HG02973 (cell line): ENCODE results near the gene TPP1.

ENCODE experiments used
- ATAC-seq: cut with Tn5 transposase; IDR thresholded peaks from one replicate; pipeline ENCODE4 v1.9.1; 2021; ENCODE audit warnings: moderate library complexity; ENCODE audit not compliant: unreplicated experiment

Gene TPP1

DNA sequence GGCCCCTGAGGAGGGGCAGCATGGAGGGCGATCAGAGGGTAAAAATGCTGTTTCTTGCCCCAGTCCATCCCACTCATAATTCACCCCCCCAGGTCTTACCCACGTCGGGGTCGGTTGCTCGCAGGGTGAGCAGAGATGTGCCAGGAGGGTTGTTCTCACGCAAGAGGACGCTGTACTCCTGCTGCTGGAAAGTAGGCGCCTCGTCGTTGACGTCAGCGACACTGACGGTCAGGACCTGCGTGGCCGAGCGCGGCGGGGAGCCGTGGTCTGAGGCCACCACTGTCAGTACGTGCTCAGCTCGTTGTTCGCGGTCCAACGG is 10.3 kb upstream of the TPP1 start:
- ATAC-seq: no peak

DNA sequence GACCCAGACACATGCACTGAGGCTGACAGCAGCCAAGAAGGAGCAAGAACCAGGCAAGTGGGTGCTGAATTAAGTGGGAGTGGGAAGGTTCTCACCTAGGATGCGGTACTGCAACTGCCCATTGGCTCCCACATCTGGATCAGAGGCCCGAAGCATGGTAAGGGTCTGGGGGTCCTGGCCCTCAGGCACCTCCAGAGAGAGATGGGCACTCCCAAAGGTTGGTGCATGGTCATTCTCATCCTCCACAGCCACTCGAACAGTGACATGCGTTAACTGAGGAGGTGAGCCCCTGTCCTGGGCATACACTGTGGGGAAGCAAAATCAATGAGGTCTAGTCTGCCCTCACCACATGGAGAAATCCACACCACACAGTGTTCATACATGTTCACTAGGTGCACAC is 9.3 kb upstream of the TPP1 start:
- no peak for ATAC-seq

DNA sequence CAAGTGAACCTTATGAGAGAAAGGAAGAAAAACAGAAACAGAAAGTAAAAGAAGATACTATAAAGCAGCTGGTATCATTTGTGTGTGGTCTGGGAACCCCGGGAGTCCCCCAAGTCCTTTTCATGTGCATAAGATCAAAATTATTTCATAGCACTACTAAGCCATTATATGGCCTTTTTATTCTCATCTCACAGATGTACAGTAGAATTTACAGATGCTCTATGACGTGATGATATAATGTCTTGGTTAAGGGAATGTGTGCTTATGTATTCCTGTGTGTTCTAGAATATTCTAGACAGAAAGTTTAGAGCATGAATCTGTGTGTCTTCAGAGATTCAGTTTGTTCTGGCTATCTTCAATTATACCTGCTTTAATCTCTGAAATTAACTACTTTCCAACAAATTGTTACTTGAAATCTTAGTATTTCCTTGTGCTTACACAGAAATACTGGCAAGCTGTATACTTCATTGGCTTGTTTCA is 8.6 kb upstream of the TPP1 start:
- ATAC-seq: no peak

DNA sequence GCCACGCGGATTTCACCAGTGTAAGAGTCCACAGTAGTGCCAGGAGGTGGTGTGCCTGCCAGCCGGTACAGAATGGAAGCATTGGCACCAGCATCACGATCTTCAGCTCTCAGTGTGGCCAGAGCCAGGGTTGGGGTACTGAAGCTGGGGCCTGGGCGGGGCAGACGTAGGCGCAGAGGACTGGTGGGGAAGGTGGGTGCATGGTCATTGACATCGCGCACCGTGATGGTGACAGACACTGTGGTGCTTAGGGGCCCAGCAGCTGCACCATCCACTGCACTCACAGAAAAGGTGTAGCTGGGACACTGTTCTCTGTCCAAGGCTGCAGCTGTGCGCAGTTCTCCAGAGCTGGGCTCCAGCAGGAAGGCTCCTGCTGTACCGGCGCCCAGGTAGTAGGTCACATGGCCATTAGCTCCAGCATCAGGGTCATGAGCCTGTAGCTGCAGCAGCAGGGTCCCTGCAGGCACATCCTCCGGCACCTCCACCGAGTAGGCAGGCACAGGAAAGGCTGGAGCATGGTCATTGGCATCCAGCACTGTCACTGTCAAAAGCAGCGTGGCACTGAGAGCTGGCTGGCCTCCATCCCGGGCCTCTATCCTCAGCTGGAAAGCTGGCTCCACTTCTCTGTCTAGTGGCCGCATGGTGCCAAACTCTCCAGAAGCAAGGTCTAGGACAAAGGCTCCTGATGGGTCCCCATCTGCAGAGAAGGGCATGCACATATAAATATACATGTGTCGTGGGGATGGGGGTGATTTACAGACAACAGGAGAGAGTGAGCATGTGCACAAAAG is 7.9 kb upstream of the TPP1 start:
- no peak for ATAC-seq

DNA sequence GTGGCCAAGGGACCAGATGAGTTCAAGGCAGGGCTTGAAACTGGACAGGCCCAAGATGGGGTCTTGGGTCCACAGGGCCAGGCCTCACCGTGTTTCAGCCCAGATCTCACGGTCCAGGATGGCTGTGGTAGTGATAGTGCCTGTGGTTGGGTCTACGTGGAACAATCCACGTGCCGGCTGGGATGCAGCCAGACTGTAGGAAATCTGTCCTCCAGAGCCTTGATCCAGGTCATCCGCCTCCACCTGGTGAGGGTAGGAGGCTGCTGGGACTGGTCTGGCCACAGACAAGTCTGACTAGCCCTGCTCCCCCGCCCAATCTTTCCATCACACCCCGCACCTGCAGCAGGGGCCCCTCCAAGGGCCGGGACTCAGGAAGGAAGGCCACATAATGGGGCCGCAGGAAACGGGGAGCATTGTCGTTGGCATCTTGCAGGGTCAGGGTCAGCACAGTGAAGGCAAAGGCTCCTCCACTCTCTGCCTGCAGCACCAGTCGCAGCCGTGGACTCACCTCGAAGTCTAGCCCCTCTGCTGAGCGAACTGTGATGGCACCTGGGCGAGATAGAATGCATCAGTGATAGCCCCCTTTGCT is 6.7 kb upstream of the TPP1 start:
- ATAC-seq: no peak

DNA sequence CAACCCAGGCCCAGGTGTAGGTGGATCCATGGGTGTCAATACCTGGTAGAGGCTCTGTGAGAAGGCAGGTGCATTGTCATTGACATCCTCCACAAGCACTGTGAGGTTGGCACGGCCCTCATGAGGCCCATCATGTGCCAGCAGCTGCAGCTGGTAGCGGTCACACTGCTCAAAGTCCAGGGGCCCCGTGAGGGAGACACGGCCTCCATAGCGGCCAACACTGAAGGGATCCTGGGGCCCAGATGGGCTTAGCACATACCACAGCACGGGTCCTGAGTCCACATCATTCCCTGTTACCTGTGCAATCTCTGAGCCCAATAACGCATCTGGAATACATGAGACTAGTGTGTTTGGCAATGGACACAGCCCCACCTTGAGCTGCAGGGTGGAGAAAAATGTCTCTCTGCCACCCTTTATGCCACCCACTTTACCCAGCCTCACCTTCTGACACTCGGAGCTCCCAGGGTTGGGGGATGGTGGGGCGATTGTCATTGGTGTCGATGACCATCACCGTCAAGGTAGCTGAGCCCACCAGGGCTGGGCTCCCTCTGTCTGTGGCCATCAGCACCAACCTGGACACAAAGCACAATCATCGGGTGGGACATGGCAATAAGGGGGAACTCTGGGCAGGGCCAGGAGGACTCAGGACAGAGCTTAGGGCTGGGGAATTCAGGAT is 6.1 kb upstream of the TPP1 start:
- ATAC-seq: no peak

DNA sequence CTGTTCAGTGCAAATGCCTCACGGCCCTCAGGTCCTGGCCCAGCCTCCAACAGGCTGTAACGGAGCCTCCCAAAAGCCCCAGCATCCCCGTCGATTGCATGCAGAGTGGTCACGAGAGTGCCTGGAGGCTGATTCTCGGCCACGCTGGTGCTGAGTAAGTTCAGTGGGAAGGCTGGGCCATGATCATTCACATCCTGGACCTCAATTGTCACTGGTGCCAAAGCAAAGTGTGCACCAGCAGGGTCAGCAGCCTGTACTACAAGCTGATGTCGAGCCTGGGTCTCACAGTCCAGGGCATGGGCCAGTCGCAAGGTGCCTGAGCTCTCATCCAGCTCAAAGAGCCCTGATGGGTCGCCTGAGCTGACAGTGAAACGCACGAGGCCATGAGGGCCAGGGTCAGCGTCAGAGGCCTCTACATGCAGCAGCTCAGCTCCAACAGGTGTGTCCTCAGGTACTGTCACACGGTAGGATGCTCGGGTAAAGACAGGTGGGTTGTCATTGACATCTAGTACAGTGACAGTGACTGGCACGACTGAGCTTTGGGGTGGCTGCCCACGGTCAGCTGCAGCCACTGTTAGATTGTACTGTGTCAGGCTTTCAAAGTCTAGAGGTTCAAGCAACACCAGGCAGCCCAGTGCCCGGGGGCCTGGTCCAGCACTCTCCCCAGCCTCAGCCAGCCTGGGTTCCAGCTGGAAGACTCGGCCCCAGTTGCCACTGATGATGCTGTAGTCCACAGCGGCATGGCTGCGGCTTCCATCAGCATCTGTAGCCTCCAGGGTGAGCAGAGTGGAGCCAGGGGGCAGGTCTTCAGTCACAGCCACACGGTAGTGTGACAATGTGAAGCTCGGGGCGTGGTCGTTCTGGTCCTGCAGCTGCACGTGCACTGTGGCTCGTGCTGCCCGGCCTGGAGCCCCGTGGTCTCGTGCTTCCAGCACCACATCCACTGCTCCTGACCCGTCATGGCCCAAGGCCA is 4.5 kb upstream of the TPP1 start:
- ATAC-seq: no peak

DNA sequence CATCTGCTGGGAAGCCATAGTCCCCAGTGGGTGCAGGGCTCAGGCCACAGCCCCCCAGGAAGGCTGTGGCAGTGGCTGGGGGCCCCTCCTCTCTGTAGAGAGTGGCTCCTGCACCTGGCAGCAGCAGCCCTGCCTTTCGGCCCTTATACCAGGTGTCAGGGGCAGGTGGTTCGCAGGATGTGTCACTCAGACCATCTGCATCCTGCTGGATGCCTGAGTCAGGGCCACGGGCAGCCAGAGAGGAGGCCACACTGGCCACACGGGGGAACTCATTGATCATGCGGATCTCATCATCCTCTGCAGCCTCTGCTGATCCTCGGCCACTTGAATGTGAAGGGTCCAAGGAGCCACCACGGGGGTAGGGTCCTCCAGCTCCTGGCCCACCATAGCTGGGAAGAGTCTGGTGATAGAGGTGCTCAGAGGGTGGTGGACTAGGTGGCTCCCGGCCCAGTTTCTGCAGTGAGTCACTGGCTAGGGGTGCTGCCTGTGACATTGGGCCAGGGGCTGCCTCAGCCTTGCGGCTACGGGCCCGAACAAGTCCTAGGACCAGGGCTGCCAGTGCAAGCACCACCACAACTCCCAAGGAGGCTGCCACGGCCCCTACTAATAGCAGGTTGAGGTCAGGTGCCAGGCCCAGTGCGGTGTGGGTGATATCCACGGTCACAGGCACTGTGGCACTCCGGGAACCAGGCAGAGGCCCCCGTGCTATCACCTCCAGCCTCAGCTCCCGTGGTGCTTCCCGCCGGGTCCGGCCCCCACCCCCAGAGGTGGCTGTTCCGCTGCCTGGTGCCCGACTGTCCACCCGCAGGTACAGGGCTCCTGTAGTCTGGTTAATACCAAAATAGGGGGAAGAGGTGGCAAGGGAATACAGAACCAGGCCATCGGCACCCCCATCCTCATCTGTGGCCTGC is 3.3 kb upstream of the TPP1 start:
- ATAC-seq: no peak

DNA sequence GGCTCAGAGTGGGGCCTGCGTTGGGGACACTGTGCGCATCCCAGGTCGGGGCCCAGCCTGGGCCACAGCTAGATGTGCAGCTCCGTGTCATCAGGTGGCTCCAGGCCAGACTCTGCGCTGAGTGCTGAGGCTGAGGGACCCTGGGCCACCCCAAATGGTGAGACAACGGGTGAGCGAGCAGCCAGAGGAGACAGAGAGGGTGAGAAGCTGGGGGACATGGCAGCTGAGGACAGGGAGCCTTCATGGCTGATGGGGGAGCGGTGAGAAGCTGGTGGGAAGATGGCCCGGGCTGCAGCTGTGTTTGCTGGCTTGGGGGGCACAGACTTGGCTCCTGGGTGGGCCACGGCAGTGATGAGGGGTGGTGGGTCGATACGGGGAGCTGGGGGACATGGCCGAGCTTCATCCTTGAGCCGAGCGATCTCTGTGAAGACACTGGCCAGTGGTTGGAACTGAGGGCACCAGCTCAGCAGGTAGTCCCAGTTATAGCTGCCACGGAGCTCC is 2.5 kb upstream of the TPP1 start:
- no peak for ATAC-seq

DNA sequence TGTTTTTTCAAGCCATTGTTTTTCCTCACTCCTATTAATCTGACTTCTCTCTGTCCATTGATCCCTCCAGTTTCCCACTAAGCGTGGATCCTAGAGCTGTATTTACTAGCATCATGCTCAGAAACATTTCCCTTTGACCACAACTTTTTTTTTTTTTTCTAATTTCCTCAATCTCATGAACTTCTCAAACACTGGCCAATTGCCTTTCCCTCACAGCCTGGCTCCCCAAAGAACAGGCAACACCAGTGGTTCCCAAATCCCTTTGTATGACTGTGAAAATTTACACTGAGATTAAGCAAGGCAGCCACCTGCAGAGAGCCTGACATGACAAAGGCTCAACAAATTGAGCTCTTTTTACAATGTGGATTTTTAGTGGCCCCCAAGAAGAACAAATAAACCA is 1.4 kb upstream of the TPP1 start:
- no peak for ATAC-seq

DNA sequence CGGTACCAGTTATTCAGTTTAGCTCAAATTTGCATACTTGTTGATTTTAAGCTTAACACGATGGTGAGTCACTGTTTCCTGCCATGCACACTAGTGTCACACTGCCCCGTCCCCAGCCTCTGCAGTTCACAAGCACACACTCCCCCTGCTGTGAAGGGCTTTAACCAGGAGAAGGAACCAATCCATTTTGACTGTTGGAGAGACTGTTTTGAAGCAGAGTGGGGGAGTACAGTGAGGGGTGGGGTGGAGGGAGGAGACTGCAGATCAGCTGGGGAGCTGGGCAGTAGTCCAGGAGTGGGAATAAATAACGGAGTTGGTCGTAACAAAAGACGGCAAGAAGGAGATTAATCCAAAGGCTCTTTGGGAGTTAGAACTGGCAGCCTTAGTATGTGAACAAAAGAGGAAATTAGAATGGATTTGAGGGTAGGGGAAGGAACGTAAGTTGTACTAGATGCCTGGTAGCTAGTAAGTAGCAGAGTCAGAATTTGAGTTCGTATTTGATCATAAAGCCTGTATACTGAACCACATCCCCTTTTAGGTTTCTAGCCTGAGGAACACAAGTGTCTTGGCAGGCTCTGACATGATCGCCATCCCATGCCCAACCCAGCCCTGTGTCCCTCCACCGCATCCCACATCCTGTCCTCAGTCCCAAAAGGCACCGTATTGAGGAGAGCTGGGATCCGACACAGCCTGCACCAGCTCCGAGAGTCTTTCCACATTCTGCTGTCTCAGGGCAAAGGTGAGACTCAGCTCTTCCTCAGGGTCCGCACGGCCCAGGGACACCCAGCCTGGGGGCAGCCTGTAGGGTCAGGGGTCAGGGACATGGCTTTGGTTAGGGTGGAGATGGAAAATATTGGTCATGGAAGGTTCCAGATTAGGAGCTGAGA is 862 bp downstream of the TPP1 start:
- peak; percentile 22 for ATAC-seq

DNA sequence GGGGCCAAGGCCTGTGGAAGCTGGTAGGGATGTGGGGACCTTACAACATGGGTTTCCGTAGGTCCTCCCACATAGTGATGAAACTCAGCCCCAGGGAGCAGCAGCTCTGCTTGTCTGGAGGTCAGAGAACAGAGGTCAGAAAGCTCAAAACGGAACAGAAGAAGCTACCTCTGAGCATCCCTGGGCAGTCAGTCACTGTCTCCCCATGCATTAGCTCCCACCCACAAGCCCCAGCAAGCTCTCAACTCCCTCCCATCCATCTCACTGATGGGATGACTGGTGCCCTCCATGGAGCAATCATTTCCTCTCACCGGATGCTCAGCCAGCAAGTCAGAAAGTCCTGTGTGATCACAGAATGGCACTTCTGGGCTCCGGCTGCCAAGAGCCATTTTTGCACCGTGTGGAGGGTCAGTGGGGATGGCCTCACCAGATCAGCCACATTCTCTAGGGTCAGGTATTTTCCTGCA is 1.9 kb downstream of the TPP1 start:
- ATAC-seq: no peak

DNA sequence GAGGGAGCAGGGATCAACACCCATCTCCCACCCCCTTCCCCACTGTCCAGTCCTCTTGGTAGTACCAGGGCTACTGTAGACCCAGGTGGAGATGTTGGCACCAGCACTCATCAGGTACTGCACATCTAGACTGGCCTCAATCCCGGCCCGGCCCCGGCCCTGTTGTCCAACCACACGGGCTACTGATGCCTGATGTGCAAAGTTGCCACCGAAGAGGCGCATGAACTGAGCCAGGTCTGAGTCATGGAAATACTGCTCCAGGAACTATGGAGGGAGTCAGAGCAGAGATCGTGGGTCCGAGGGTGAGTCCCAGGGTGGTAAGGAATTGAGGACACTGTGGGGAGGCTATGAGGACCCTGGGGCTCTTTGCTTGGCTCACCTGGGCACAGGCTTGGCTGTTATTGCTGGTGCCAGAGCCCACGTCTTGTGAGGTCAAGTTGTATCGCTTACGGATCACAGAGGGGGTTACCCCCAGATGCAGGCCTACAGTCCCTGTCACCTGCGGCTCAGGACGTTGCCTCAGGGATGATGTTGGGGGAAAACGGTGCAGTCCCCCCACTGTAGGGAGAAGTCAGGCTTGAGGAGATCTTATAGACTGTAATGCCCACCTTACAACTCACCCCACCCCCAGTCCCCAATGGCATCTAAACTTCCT is 2.5 kb downstream of the TPP1 start:
- no peak for ATAC-seq

DNA sequence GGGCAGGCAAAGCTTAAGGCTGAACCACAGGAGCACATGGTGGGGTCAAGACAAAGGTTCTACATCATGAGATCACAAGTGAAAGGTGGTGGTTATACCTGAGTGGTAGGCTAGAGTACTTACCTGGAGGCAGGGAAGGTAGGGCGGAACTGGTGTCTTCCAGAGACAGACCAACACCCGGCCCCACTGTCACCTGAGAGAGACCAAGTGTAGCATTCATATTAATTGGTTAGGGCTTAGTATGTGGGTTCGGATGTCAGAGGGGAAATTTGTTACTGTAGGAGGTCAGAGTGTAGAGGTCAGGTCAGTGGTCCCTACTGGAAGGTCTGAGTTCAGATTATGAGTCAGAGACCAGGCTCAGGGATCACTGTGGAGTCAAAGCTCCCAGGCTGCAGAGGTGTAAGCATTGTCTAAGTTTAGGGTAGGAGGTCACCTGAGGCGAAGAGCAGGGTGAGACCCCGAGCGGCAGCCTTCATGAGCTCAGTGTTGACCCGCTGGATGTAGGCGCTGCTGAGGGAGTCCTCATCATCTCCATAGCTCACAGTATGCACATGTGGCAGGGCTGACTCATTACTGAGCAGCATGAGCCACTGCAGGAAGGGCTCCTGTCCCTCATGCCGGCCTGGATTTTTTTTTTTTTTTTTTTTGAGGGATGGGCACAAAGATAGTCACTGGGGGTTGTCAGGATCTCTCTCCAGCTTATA is 3.2 kb downstream of the TPP1 start:
- no peak for ATAC-seq

DNA sequence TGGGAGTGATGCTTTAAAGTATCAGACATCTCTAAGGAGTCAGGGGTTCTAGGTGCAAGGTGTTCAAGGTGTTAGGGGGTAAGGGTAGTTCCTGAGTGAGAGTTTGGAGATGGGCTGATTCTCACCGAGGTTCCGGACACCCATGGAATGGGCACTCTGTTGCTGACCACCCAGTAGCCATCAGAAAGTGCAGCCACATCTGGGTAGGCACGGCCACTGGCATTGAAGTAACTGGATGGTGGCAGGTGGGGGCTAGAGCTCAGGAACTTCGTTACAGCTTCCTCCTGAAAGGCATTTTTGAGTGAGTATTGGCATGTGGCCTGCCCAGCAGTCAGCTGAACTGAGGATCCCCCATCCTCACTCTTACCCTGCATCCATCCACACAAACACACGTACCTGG is 4.2 kb downstream of the TPP1 start:
- ATAC-seq: no peak

DNA sequence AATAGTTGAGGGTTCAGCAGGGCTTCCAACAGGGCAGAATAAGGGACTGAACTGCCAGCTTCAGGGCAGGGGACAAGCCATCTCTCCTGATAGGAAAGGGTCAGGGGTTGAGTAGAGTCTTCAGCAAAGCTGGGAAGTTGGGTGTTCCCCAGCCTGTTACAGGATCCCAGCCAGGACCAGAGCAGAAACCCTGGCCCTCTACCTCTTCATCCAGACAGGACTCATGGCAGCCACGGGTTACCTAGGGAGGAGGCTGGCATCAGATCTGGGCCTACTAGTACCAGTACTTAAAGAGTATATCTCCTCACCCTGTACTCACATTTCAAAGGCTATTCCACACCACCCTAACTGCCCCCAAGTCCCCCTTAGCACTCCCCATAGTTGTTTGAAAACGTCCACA is 4.8 kb downstream of the TPP1 start:
- ATAC-seq: no peak

DNA sequence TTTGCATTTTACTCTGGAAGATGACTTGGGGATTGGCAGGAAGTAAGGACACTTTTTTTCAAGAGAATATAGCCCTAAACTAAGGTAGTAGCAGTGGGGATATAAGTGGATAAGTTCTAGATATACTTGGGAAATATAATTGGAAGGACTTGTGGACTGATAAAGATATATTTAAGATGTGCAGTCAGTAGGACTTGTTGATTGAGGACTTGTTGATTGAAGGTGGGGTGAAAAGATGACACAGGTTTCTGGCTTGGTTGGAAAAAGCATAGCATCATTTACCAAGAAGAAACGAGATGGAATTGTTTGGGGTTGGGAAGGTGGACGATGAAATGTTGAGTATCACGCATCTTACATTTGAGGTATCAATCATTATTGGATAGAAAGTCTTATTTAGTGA is 5.7 kb downstream of the TPP1 start:
- ATAC-seq: no peak
